ENCODE data around the gene GOLGA1. TPM values are rescaled to one million over a fixed set of nuclear protein-coding genes. Genes with fewer than 3 reads are reported as not detected.

GOLGA1 gene
- total and polyA plus RNA-seq, 2 of the 13 experiments (the other 11 are each of a cell fraction or from before 2014, with no cell fraction given) = 12.7 to 15.9 TPM

DNA sequence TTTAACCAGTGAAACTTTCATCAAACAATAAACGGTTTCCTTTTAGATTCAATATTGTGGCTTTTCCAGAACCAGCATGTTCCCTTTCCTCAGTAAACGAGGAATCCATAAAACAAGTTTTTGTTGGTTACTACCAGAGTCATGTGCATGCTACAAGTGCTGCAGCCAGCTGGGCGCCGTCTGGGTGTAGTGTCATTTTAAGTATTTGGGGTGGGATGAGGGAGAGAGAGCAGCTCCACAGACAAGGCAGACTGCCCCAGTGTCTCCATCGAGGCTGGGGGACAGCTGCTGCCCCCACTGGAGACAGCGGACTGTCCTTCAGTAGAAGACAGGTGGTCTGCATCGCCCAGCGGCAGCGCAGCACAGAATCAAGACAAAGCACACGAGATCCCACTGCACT is 61.7 kb downstream of the GOLGA1 start:
- no peak overlapping the region for H3K4me3 ChIP-seq (replicated peaks in 1 of 3; ENCODE audit: insufficient read depth in 1 of 3, low read depth in 2 of 3, low read length in 3 of 3)
- no peak for FAIRE-seq
- H3K4me1 ChIP-seq (ENCODE audit: insufficient read depth, low read length) = no peaks in the 10 kb centered on the region
- no peak for DNase-seq (ENCODE audit: low spot score)
- WGBS (ENCODE audit: low lambda C conversion rate) = 96% methylated on average over 10 of the region's 10 CpGs
- in situ Hi-C loops (cut with HindIII; ENCODE audit: extremely low pct_ligation_motif_present, low pct_unique_long_range_greater_than_20kb) (no loop called here), intact Hi-C loops (cut with micrococcal nuclease; ENCODE audit: unreplicated experiment) (no loop called here)
- no peak overlapping the region for H3K4me2 ChIP-seq (ENCODE audit: low read depth, low read length)
- TF ChIP-seq ZNF430 (CRISPR knock-in tag; IDR thresholded peaks at IDR 0.05) = no peak
- no peak for TF ChIP-seq ZNF652 (CRISPR knock-in tag; IDR thresholded peaks at IDR 0.05; ENCODE audit: borderline replicate concordance, low read depth)
- no peak for TF ChIP-seq ZNF30 (CRISPR knock-in tag; IDR thresholded peaks at IDR 0.05)
- no peak for TF ChIP-seq MEIS1 (CRISPR knock-in tag; IDR thresholded peaks at IDR 0.05; ENCODE audit: borderline replicate concordance)
- TF ChIP-seq, protein P1, sequence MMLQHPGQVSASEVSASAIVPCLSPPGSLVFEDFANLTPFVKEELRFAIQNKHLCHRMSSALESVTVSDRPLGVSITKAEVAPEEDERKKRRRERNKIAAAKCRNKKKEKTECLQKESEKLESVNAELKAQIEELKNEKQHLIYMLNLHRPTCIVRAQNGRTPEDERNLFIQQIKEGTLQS (CRISPR knock-in tag; IDR thresholded peaks at IDR 0.05) = no peak
- no peak for TF ChIP-seq EEA1 (CRISPR knock-in tag; IDR thresholded peaks at IDR 0.05; ENCODE audit: borderline replicate concordance)
- TF ChIP-seq ZNF292 (CRISPR knock-in tag; IDR thresholded peaks at IDR 0.05; ENCODE audit: borderline replicate concordance, low read depth) = no peak
- TF ChIP-seq ZNF329 (CRISPR knock-in tag; IDR thresholded peaks at IDR 0.05; ENCODE audit: low read depth) = no peak
- no peak for TF ChIP-seq ARNTL (CRISPR knock-in tag; IDR thresholded peaks at IDR 0.05)
- TF ChIP-seq PCBP2 (optimal IDR thresholded peaks at IDR 0.05; ENCODE audit: low read depth, low read length, poor library complexity, severe bottlenecking) = no peak
- no peak for TF ChIP-seq CBX1 (IDR thresholded peaks at IDR 0.05; ENCODE audit: low read depth)
- TF ChIP-seq, protein P2, sequence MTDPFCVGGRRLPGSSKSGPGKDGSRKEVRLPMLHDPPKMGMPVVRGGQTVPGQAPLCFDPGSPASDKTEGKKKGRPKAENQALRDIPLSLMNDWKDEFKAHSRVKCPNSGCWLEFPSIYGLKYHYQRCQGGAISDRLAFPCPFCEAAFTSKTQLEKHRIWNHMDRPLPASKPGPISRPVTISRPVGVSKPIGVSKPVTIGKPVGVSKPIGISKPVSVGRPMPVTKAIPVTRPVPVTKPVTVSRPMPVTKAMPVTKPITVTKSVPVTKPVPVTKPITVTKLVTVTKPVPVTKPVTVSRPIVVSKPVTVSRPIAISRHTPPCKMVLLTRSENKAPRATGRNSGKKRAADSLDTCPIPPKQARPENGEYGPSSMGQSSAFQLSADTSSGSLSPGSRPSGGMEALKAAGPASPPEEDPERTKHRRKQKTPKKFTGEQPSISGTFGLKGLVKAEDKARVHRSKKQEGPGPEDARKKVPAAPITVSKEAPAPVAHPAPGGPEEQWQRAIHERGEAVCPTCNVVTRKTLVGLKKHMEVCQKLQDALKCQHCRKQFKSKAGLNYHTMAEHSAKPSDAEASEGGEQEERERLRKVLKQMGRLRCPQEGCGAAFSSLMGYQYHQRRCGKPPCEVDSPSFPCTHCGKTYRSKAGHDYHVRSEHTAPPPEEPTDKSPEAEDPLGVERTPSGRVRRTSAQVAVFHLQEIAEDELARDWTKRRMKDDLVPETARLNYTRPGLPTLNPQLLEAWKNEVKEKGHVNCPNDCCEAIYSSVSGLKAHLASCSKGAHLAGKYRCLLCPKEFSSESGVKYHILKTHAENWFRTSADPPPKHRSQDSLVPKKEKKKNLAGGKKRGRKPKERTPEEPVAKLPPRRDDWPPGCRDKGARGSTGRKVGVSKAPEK (CRISPR knock-in tag; IDR thresholded peaks at IDR 0.05; ENCODE audit: borderline replicate concordance) = no peak
- no peak for ATAC-seq
- H3K9me3 ChIP-seq (ENCODE audit: low read length) = no peaks in the 10 kb centered on the region
- no TSS peak for BruUV-seq (replicated peaks)
- no peaks in the 10 kb centered on the region for H3K27me3 ChIP-seq (ENCODE audit: control insufficient read depth in 1 of 2, insufficient read depth in 2 of 2, low read length in 2 of 2)
- H3K27ac ChIP-seq (ENCODE audit: extremely low read length, insufficient read depth, low read length) = no peak overlapping the region
- ChIA-PET POLR2A (no interaction called here), CTCF (ENCODE audit: low intra/inter-chr PET ratio, low total read pairs) (no interaction called here)
- H3K36me3 ChIP-seq (replicated peaks in 1 of 2; ENCODE audit: control insufficient read depth in 1 of 2, insufficient read depth in 2 of 2, low read length in 2 of 2) = peaks cover 23 to 73% of the 10 kb centered on the region in 2 experiments; a peak in 4 of 5 replicates
- H2AFZ ChIP-seq (ENCODE audit: low read length) = no peak overlapping the region
- H4K20me1 ChIP-seq (ENCODE audit: insufficient read depth, low read length) = no peaks in the 10 kb centered on the region
- H3K9ac ChIP-seq (ENCODE audit: insufficient read depth, low read depth, low read length) = no peak overlapping the region
- no peaks in the 10 kb centered on the region for H3K79me2 ChIP-seq (ENCODE audit: insufficient read depth, low read length)

Data from HepG2 (cell line).